HUDEP-2 (cell line): Measurements from ENCODE around the gene RHD.
"Not testable (repeated sequence)": the region's sequence is repeated elsewhere in the genome, so short reads cannot be mapped to it uniquely, and the experiment has no call there.

Source experiments
- DNase-seq, 76 experiments: peaks; one replicate each; lab custom pipeline; 2025; ENCODE audit not compliant: unreplicated experiment in 76 of 76; lab: John Stamatoyannopoulos, UW

The RHD gene

DNA sequence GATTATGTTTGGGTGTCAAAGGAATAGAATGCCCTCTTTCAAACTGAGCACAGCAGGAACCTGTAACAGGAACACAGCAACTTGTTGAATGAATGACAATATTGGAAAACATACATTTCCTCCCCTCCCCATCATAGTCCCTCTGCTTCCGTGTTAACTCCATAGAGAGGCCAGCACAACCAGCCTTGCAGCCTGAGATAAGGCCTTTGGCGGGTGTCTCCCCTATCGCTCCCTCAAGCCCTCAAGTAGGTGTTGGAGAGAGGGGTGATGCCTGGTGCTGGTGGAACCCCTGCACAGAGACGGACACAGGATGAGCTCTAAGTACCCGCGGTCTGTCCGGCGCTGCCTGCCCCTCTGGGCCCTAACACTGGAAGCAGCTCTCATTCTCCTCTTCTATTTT, at the start of gene RHD:
TSS of gene RHD (plus strand) at position 272 of the 400 bp plus-strand sequence. CDS start at position 311, 39 bp downstream.
- peak in 21 of 76 experiments; percentile 10 to 62 (median 32) for DNase-seq

DNA sequence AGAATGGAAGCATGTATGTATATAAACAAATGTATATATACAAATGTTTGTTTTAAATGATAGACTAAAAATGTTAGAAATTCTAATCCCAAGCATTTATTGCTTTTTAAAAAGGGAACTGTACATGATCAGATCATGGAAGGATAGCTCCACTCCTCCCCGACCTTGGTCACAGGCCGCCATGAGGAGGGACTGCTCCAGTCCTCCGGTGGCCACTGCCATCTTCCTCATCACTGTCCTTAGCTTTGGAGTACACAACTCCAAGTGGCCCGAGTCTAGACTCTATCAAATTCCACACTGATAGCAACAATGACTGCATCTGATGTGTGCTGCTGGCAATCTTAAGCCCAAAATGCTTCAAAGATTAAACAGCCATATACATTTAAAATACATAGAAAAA, 49.7 kb upstream of the RHD start:
- no peak for DNase-seq

DNA sequence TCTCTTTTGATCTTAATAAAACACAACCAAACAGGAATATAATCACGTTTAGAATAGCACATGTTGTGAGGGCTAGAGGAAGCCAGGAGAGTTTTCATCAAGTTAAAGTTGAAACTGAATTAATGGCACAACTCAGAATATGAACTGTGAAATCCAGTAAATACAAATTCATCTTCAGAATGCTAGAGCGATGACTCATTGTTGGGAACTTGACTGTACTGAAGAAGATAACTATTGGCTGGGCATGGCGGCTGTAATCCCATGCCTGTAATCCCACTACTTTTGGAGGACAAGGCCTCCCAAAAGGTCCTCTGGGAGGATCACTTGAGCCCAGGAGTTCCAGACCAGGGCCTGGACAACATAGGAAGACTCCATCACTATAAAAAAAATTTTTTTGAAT, 48.8 kb upstream of the RHD start:
- DNase-seq, result no peak

DNA sequence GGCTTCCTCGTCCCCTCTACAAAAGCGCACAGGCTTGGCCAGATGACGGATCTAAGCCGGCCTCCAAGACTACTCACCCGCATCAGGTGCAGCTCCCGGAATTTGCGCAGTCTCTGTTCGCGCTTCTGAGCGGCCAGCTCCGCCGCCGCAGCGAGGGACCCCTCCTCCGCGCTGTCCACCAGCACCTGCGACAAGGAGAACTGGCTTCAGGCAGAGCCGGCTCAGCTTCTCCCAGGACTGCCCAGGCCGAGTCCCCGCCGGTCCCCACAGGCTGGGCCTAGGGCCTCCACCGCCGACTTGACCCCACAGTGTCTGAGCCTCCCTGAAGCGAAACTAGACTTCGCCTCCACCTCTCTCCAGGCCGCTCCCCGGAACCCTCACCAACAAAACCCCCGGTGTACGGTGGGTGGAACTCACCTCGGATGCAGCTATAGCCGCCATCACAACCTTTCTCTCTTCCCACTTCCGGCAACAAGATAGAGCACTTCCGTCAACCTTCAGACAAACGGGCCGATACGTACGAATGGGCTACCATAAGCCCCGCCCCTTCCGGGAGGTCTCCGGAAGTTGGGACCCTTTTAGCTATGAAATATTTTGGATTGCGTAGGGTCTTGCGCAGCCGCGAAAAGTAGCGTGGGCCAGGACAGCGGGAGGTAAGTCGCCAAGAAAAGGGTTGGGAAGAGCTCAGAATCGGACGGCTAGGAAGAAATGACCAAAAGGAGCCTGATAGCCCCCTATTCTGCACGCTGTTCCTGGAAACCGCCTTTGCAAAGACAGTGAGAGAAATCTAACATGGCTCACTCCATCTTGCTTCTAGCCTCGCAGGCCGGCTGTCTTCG, 40.1 kb upstream of the RHD start, which contains the start of gene SYF2:
TSS of gene SYF2 (minus strand) at position 476 of the 839 bp plus-strand sequence. CDS start at position 441, 35 bp downstream.
- DNase-seq, result peak; percentile 29 to 92 (median 81)

DNA sequence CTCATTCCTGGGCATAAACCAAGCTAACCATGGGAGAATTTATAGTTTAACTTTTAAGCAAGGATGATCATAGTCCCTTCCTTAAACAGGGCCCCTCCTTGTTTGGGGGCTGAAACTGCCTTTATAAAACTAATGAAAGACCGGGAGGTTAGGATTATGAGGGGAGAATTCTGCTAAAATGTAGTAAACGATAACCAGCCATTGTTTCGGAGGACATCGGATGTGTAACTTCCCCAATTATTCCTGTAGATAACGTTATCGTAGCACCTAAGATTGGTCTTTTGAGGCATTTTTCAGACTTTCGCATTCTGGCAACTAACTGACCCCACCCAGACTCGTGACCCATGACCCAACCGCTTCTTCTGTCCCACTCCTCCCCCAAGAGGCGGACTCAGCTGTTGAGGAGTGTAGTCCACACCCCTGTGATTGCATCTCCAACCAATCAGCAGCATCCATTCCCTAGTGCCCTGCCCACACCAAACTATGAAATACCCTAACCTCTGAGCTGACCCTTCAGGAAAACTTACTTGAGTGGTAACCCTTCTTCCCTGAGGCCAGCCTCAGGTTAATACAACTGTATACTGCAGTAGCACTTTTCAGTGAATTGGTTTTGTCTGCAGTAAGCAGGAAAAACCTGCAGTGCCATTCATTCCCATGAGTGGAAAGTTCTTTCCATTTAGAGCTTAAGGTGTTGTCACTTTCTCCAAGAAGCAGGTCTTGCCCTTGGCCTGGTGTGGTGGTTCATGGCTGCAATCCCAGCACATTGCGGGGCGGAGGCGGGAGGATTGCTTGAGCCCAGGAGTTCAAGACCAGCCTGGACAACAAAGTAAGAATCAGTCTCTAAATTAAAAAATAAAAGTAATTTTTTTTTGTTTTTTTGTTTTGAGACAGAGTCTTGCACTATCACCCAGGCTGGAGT, 39.2 kb upstream of the RHD start:
- DNase-seq, result peak in 75 of 76 experiments; percentile 33 to 99 (median 95)

DNA sequence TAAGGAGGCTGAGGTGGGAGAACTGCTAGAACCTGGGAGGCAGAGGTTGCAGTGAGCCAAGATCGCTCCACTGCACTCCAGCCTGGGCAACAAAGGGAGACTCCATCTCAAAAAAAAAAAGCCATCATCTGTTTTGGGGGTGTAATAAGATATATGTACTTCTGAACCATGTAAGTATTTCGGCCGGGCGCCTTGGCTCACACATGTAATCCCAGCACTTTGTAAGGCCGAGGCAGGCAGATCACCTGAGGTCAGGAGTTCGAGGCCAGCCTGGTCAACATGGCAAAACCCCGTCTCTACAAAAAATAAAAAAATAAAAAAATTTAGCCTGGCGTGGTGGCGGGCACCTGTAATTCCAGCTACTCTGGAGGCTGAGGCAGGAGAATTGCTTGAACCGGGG, 36.9 kb upstream of the RHD start:
- DNase-seq, result not testable (repeated sequence)

DNA sequence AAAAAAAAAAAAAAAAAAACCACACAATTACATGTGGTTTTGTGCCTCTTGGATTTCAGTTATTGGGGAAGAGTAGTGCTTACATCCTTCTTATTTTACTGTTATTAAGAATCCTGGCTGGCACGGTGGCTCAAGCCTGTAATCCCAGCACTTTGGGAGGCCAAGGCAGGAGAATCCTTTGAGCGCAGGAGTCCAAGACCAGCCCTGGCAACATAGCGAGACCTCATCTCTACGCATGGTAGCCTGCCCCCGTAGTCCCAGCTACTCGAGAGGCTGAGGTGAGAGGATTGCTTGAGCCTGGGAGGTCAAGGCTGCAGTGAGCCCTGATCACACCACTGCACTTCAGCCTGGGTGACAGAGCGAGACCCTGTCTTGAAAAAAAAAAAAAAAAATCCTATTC, 36.0 kb upstream of the RHD start:
- DNase-seq, result not testable (repeated sequence)

DNA sequence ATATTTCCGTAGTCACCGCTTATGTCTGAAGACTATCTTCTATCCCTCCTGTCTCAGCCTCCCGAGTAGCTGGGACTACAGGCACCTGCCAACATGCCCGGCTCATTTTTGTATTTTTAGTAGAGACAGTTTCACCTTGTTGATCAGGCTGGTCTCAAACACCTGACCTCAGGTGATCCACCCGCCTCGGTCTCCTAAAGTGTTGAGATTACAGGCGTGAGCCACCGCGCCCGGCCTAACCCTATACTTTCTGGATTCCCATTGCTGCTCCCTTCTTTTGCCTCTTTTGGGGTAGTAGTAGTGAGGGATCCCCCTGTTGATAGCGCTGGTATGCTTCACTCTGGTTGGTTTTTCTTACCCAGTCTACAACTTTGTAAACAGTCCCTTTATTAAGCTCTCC, 34.3 kb upstream of the RHD start:
- DNase-seq, result no peak

DNA sequence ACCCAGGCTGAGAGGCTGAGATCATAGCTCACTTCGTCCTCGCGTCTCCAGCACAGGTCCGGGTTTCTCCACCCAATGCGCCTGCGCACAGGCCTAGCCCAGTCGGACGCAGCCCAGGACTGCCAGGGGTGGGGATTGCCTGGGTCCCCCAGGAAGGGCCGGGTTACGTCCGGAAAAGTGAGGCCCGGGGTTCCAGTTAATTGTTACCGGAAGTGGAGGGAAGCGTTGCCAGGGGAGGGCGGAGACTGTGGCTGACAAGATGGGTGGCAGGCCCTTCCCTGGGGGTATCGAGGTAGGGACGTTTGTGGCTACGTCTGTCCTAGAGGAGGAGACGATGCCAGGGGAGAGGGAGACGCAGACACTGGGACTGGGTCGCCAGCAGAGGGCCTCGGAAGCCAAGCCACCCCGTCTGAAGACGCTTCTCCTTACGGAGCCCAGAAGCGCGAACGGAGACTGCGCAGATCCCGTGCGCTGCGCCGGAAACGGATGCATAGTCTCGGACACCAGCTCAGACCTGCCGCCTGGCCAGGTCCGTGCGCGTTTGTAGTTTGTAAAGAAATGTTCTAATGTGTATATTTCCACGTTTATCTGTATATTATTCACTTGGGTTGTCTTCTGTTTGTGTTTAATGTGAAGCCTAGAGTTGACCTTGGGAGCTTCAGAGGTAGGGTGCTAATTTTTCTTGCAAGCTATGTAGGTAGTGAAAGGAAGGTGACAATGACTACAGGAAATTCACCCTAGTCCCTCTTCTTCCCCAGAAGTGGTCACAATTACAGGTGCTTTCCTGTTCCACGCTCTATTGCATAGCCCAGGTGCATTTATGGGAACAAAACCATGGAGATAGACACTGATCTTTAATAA, 32.4 kb upstream of the RHD start:
- DNase-seq, result peak; percentile 72 to 97 (median 92)

DNA sequence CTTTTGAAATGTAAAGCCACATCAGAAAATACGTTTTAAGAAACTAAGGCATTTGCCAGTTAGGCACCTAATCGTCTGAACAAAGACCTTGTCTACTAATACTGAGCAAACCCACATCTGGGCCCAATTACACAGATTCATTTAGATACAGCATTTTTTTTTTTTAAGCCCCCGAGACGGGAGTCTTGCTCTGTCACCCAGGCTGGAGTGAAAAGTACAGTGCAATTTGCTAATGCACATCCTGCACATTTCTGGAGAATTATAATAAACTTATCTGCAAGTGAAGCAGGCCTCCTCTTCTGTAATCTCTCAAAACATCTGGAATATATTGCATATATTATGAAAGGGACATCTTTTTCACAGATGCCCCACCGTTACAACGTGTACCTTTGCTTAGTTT, 28.4 kb upstream of the RHD start:
- DNase-seq, result peak in 3 of 76 experiments; percentile 18 to 28 (median 21)

DNA sequence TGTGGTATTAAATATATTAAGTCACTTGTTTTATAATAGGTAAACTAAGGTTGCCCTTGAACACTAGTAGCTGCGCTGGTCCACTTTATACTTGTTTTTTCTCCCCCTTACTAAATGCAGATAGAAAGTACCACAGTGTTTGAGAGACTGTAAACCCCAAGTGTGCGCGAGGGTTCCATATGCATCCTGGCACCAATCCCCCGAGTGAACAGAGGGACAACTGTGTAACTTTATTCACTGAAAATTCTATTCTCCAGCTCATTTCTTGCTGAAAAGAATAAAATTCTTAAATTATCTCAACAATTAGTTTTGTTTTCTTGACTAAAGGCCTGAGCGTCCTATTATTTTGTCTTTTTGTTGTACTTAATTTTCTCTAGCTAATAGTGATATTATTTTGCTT, 26.9 kb upstream of the RHD start:
- DNase-seq, result no peak

DNA sequence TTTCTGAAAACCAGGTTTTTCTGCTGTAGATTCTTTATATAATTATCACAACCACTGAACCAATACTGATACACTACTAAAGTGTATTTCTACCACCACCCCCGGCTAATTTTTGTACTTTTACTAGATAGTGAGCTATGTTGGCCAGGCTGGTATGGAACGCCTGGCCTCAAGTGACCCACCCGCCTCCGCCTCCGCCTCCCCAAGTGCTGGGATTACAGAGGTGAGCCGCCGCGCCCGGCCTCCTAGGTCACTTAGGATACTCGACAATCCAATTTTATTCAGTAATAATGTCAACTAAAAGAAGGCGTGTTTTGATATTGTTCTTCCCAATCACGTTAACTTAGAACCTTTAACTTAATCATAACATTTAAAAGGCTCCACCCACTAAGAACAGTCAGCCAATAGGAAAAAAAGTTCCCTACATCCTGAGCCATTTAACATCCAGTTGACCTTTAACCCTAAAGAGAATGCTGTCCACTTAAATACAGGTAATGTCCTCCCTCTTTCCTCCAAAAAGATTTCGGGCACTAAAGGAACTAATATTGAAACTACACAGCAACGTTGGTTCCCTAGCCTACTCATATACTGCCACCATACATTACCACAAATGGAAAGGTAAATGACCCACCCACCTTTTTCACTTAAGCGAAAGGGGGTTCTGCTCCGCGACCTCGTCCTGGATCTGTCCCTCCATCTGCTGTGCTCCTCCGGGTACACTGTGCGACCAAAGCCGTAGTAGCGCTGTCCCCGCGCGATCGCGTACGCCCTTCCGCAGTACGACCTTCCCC, 26.3 kb upstream of the RHD start:
- DNase-seq, result peak in 19 of 76 experiments; percentile 8 to 47 (median 20)

DNA sequence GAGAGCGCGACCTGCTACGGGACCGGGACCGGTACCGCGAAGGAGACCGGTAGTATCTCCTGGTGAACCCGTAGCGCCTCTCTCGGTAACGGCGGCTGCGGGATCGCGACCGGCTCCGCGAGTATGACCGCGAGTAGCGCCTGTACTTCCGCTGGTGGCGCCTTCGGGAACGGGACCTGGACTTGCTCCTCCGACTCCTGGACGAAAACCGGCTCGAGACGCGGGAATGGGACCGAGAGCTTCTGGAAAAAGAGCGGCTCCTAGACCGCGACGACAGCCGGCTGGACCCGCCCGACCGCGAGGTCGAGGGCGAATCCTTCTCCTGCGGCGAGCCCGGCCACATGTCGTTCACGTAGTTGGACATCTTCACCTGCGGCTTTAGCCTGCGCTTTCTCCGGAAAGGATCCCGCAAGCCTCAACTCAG, 25.7 kb upstream of the RHD start:
- peak in 2 of 76 experiments; percentile 26 to 54 for DNase-seq

DNA sequence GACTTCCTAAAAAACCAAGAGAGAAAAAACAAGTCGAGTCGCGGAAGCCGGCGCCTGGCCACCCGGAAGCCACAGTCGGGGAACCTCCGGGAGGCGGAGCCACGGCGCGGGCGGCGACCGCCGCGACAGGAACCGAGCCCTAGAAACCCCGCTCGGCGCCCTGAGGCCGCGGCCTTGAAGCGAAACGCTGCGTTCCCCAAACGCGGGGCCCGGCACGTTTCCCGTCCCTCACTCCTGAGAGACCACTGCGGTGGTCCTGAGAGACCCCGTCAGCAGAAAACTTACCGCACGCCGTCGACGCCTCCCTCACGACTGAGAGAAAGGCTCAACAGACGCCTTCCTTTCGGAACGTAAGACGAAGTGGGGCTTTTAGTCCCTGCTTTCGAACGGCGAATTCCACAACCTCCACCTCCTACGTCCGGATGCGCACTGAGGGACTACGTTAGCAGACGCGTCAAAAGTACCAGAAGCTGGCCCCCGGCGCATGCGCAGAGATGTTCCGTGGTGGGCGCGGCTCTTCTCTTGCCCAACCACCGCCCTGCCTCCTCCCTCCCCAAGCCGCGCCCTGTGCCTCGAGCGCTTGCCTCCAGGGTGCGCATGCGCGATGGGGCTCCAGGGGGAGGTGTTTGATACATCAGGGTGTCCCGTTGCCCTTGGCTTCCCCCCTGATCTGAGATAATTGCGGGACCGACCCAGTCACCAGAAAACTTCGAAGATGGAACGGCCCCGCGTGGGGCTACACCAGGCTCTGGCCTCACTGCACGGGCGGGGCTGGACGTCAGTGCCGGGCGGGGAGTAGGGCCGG, 25.1 kb upstream of the RHD start, which contains the start of gene RSRP1:
TSS of gene RSRP1 (minus strand) at position 431 of the 805 bp plus-strand sequence. CDS start 491 bp downstream, outside the sequence.
- peak; percentile 86 to 100 (median 99) for DNase-seq

DNA sequence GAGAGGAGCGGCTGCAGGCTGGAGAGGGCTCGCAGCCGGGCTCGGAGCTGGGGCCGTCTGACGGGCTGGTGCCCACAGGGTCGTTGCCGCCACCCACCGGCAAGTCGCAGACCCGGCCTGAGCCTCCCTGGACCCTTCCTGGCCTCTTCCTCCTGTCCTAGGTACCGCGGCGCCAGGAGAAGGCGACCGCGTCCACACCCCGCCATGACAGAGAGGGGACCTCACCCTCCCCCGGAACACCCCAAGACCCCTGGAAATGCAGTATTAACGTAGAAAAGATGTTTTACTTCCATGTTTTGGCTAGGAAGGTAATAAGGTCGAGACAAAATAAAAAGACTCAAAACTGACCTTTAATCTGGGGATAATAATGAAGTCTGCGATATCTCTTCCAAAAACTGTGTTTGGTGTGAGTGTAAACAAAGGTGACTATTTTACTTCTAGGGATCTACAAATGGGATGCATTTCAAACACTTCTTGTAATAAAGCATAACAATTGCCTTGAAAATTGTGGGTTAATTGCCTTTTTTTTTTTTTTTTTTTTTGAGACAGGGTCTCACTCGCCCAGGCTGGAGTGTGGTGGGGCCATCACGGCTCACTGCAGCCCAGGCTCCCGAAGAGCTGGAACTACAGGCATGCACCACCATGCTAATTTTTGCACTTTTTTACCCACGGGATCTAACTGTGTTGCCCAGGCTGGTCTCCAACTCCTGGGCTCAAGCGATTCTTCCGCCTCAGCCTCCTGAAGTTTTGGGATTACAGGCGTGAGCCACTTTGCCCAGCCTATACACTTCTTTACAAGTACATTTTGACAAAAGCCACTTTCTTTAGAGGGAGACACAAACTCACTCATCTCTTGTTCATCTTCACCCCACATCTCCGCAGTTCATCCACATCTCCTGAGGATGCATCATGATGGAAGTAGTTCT, 24.2 kb upstream of the RHD start:
- no peak for DNase-seq

DNA sequence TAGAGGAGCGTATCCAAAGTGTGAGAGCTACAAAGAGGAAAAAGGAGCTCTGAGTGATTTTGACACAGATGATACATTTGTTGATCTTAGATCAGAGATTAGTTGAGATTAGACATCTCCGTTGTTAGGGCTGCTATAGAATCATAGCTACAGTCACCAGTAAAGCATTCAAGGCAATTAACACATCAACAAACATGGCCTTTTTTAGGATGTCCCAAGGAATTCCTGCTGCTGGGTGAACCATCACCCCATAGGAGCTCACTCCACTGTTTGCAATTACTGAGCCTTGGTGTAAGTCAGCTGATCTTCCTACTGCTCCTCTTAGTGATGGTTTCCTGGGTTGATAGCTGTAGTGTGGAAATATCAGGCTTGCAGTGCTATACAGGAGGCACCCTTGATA, 18.4 kb upstream of the RHD start:
- DNase-seq, result no peak
